ENCODE data around the gene CCT5. TPM values are rescaled to one million over a fixed set of nuclear protein-coding genes. Genes with fewer than 3 reads are reported as not detected.
A peak's percentile ranks its signal among the peaks of the same experiment; 100 is the strongest.

CCT5 gene
- total RNA-seq, 1 donor from 2014 or later: 542 TPM

DNA sequence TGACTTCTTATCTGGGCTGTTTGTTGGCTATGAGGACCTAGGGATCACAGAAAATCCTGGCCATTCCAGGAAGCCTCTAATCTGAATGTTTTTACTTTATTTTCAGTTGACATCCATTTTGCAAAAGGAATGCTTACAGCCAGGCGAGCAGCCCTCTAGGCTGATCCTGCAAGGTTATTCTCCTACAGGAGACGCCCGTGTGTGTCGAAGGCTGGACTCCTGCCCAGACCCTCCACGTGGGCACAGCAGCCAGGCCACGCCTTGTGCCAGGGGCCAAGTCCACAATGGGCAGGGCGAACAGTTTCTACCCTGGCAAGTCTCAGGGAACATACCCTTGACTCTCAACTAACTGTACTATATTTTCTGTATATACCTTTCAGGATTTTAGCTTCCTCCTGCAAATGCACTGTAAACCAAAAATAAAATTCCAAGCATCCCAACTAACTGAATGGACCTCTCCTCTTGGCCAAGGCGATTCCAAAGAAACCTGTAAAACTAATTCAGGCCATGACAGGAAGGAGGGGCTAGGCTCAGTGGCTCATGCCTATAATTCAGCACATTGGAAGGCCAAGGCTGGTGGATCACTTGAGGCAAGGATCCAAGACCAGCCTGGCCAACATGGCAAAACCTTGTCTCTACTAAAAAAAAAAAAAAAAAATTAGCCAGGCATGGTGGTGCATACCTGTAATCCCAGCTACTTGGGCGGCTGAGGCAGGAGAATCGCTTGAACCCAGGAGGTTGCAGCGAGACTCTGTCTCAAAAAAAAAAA, 51.9 kb downstream of the CCT5 start:
- Histone ChIP-seq H3K4me3 (ENCODE audit: low read depth, low read length) (no peak overlapping the region), H3K27me3 (ENCODE audit: control insufficient read depth, insufficient read depth, low read length) (no peaks in the 10 kb centered on the region), H3K36me3 (ENCODE audit: control insufficient read depth, insufficient read depth, low read length) (no peaks in the 10 kb centered on the region)
- TF ChIP-seq, protein P1, sequence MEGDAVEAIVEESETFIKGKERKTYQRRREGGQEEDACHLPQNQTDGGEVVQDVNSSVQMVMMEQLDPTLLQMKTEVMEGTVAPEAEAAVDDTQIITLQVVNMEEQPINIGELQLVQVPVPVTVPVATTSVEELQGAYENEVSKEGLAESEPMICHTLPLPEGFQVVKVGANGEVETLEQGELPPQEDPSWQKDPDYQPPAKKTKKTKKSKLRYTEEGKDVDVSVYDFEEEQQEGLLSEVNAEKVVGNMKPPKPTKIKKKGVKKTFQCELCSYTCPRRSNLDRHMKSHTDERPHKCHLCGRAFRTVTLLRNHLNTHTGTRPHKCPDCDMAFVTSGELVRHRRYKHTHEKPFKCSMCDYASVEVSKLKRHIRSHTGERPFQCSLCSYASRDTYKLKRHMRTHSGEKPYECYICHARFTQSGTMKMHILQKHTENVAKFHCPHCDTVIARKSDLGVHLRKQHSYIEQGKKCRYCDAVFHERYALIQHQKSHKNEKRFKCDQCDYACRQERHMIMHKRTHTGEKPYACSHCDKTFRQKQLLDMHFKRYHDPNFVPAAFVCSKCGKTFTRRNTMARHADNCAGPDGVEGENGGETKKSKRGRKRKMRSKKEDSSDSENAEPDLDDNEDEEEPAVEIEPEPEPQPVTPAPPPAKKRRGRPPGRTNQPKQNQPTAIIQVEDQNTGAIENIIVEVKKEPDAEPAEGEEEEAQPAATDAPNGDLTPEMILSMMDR (IDR thresholded peaks at IDR 0.05; ENCODE audit: insufficient read depth, low read length, severe bottlenecking): no peak
- FAIRE-seq: no peak
- DNase-seq (ENCODE audit: low read depth): peak; percentile 67

DNA sequence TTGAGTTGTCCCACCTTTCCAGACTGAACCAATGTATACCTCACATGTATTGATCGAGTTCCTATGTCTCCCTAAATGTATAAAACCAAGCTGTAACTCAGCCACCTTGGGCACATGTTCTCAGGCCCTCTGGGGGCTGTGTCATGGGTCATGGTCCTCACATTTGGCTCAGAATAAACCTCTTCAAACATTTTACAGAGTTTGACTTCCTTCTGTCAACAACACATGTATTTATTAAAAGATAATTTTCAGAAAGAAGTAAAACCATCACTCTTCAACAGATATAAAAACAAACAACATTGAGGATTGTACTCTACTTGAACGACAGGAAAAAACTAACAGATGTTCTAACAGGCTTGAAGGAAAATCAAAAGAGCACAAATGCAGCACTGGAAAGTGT, 53.1 kb downstream of the CCT5 start:
- Histone ChIP-seq H3K36me3 (ENCODE audit: control insufficient read depth, insufficient read depth, low read length) (no peaks in the 10 kb centered on the region), H3K4me3 (ENCODE audit: low read depth, low read length) (no peak overlapping the region), H3K27me3 (ENCODE audit: control insufficient read depth, insufficient read depth, low read length) (no peaks in the 10 kb centered on the region)
- DNase-seq (ENCODE audit: low read depth) (no peak), FAIRE-seq (no peak)
- TF ChIP-seq, protein P1 (IDR thresholded peaks at IDR 0.05; ENCODE audit: insufficient read depth, low read length, severe bottlenecking): no peak

DNA sequence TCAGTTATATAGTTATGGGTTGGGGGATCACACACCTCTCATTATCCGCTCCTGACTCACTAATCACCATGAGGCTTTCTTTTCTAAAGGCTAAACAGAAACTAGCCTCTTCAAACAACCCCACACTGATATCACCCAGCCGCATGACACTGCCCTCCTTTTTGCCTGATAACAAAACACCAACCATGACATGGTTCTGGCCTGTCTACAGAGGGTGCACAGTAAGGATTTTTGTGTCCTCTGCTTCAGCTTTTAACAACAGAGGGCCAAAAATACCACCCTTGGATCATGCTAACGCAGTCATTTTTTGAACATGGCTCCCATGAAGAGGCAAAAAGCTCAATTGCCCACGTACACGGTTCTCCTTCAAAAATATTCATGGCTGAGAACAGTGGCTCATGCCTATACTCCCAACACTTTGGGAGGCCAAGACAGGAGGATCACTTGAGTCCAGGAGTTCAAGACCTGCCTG, 53.7 kb downstream of the CCT5 start:
- TF ChIP-seq, protein P1 (IDR thresholded peaks at IDR 0.05; ENCODE audit: insufficient read depth, low read length, severe bottlenecking): no peak
- Histone ChIP-seq H3K27me3 (ENCODE audit: control insufficient read depth, insufficient read depth, low read length) (no peaks in the 10 kb centered on the region), H3K4me3 (ENCODE audit: low read depth, low read length) (no peak overlapping the region), H3K36me3 (ENCODE audit: control insufficient read depth, insufficient read depth, low read length) (no peaks in the 10 kb centered on the region)
- DNase-seq (ENCODE audit: low read depth): no peak
- no peak for FAIRE-seq

DNA sequence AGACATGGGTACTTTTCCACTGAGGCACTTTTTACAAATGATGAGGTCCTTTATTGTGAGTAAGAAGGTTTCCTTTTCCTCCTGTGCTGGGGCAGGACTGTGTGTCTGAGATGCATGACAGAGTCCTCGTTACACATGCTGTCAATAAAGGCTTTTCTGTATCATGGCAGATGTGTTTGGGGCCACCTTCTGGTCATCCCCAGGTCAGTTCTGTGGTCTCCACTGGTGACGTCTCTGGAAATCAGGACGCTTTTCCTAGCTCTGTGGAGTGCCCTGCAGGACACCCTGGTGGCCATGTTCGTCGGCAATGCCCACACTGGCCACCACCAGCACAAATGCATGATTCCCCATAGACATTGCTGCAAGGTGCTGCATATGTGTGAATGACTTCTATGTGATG, 54.9 kb downstream of the CCT5 start:
- no peaks in the 10 kb centered on the region for H3K27me3 ChIP-seq (ENCODE audit: control insufficient read depth, insufficient read depth, low read length)
- no peak overlapping the region for H3K4me3 ChIP-seq (ENCODE audit: low read depth, low read length)
- H3K36me3 ChIP-seq (ENCODE audit: control insufficient read depth, insufficient read depth, low read length): no peaks in the 10 kb centered on the region
- DNase-seq (ENCODE audit: low read depth) (no peak), FAIRE-seq (no peak)
- TF ChIP-seq, protein P1 (IDR thresholded peaks at IDR 0.05; ENCODE audit: insufficient read depth, low read length, severe bottlenecking): no peak

DNA sequence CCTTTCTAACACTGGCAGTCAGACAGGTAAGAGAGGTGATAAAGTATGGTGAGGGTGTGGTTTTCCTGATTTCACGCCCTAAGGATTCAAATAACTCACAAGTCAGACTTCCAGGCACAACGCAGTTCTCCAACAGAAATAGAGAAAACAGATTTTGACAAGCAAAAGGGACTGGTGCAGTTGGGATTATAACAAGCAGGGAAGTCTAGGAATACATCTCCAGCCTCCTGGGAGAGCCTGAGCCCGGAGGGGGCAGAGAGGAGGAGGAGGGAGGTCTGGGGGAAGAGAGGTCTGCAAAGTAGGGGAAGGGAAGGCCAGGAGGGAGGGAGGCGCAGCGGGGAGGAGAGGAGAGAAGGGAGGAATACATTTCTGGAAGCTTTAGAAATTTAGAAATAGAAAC, 56.0 kb downstream of the CCT5 start:
- DNase-seq (ENCODE audit: low read depth): peak; percentile 17
- Histone ChIP-seq H3K4me3 (ENCODE audit: low read depth, low read length) (no peak overlapping the region), H3K36me3 (ENCODE audit: control insufficient read depth, insufficient read depth, low read length) (no peaks in the 10 kb centered on the region), H3K27me3 (ENCODE audit: control insufficient read depth, insufficient read depth, low read length) (no peaks in the 10 kb centered on the region)
- TF ChIP-seq, protein P1 (IDR thresholded peaks at IDR 0.05; ENCODE audit: insufficient read depth, low read length, severe bottlenecking): no peak
- FAIRE-seq: no peak

DNA sequence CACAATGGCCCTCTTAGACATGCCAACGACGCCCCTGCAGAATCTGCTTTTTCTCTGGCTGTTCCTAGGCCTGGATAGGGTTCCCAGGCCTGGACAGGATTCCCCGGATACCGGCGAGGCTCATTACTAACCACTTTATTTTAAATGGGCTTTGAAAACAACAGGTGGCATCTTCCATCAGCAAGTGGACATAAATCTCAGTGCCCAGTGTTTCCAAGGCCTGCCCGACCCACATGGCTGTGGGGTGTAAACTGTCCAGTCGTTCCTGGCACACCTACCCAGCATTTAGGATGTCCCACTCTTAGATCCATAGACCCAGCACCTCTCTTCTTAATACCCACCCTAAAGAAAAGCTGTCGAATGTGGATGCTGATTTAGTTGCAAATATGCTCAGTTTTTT, 56.7 kb downstream of the CCT5 start:
- DNase-seq (ENCODE audit: low read depth) (no peak), FAIRE-seq (no peak)
- Histone ChIP-seq H3K4me3 (ENCODE audit: low read depth, low read length) (peak overlapping the region; percentile 55), H3K27me3 (ENCODE audit: control insufficient read depth, insufficient read depth, low read length) (no peaks in the 10 kb centered on the region), H3K36me3 (ENCODE audit: control insufficient read depth, insufficient read depth, low read length) (no peaks in the 10 kb centered on the region)
- TF ChIP-seq, protein P1 (IDR thresholded peaks at IDR 0.05; ENCODE audit: insufficient read depth, low read length, severe bottlenecking): no peak

Data from bronchial epithelial cell (primary cell).